ENCODE data around the gene HNRNPA3.

HNRNPA3 gene

DNA sequence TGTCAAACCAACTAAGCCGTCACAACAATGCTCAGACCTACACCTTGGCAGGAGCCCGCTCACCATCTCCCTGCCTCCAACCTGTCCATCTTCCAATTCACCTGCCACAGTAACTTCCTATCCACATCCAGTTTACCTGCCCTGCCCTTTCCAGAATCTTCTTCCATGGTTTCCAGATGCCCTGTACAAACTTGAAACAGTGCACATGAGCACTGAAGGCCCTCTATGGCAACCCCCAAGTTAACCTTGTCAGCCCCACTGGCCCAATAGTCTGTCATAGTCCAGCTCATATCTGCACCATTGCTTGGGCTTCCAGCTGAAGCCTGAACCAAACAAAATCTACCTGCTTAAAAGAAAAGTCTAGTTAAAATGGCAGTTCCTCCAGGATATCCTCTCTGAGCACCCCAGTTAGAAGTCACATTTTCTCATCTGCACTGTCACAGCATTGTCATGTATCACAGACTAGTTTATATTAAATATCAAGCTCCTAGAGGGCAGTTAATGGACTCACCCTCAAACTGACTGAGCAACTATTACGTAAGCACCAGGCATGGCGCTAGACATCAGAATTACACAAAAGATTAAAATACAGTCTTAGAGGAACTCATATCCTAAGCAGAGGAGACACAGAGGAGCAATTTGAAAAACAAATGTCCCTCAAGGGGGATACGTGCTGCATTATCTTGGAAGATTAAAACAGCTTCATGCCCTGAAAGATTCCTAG, 40.4 kb downstream of the HNRNPA3 start:
- ChIA-PET POLR2A (ENCODE audit: low non-redundant PET) (no interaction called here), CTCF (interaction anchor here (0.6 to 1.2 kb wide), 2 partner anchors 82 to 163 kb away, joined by 4 to 5 read pairs; no protein-coding TSS in a partner anchor)
- peak overlapping the region; percentile 71 for H3K27ac ChIP-seq
- DNase-seq (ENCODE audit: low spot score), result no peak
- TF ChIP-seq, protein P1, sequence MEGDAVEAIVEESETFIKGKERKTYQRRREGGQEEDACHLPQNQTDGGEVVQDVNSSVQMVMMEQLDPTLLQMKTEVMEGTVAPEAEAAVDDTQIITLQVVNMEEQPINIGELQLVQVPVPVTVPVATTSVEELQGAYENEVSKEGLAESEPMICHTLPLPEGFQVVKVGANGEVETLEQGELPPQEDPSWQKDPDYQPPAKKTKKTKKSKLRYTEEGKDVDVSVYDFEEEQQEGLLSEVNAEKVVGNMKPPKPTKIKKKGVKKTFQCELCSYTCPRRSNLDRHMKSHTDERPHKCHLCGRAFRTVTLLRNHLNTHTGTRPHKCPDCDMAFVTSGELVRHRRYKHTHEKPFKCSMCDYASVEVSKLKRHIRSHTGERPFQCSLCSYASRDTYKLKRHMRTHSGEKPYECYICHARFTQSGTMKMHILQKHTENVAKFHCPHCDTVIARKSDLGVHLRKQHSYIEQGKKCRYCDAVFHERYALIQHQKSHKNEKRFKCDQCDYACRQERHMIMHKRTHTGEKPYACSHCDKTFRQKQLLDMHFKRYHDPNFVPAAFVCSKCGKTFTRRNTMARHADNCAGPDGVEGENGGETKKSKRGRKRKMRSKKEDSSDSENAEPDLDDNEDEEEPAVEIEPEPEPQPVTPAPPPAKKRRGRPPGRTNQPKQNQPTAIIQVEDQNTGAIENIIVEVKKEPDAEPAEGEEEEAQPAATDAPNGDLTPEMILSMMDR (conservative IDR thresholded peaks at IDR 0.05; ENCODE audit: low read depth), result no peak

DNA sequence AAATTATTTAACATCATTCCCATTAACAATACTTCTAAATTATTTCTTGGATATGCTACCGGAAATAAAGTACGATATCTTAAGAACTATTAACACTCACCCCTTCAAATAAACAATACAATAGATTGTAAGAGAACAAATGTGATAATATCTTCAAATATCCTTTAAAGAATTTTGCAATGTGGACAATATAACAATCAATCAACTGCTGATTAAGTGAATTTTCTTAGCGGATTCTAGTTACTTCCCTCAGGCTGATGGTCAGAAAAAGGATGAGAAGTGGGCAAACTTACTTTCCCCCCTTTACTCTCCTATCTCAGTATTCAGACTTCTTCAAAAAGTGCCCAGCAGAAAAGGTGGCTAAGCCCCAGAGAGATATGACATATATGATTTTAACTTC, 41.1 kb downstream of the HNRNPA3 start:
- POLR2A ChIA-PET (ENCODE audit: low non-redundant PET), result no interaction called here
- DNase-seq (ENCODE audit: low spot score), result no peak
- no peak overlapping the region for H3K27ac ChIP-seq
- TF ChIP-seq, protein P1 (conservative IDR thresholded peaks at IDR 0.05; ENCODE audit: low read depth), result no peak
- CTCF ChIA-PET, result interaction anchor here (0.6 kb wide), 1 partner anchor 89 kb away, joined by 3 read pairs; no protein-coding TSS in a partner anchor

DNA sequence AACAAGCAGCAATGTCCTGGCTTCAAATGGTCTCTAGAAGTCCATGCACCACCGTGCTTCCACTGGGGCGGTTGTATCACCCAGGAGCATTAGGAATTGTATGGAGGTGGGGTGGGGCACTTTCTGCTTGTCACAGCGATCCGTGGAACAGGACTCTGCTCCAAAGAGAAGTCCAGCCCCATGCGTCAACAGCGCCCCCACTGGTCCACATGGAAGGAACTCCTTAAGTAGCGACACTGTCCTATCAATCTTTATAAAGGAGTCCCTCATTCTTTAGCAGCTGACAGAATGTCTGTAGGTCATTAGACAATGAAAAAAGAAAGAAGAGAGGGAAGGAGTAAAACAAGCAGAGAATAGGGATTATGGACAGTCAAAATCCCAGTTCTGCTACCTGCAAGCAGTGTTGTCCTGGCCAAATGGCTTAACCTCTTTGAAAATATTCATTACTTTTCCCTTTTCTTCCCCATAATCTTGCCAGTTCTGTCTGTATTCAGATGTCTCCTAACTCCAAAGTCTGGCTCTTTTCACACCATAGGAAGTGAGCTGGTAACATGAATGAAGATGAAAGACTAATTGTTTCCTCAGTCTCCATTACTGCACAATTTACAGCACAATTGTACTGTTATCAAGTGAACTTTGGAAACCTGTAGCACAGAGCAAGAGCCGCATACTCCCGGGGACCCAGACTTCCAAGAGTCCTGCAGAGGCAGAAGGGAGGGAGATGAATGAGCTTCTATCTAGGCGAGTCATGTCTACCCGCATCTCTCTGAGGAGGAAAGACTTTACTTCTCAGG, 42.0 kb downstream of the HNRNPA3 start:
- CTCF ChIA-PET, result interaction anchor here (0.6 kb wide), 1 partner anchor 234 kb away, joined by 7 read pairs; no protein-coding TSS in a partner anchor
- TF ChIP-seq, protein P1 (conservative IDR thresholded peaks at IDR 0.05; ENCODE audit: low read depth), result no peak
- peak overlapping the region; percentile 59 for H3K27ac ChIP-seq
- POLR2A ChIA-PET (ENCODE audit: low non-redundant PET), result interaction anchor here (0.6 kb wide), 2 partner anchors 8 to 10 kb away, joined by 3 to 9 read pairs; no protein-coding TSS in a partner anchor
- DNase-seq (ENCODE audit: low spot score), result no peak

DNA sequence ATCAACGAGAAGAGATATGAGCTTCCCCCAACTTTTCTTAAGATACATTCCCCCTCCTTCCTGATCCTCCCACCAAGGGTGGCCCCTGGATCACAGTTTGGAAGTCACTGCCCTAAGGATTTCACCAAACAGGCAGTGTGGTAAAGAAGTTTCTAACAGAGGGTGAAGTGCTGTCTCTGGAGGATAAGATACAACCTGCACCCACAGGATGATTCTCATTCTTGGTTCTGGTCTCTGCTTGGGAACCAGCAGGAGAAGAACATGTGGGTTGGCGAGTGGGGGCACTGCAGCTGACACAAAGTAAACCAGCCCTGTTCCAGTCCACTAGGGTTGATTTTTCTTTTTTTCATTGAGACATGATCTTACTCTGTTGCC, 42.6 kb downstream of the HNRNPA3 start:
- peak overlapping the region; percentile 48 for H3K27ac ChIP-seq
- CTCF ChIA-PET, result interaction anchor here (0.6 kb wide), 1 partner anchor 233 kb away, joined by 7 read pairs; no protein-coding TSS in a partner anchor
- DNase-seq (ENCODE audit: low spot score), result no peak
- POLR2A ChIA-PET (ENCODE audit: low non-redundant PET), result interaction anchor here (0.6 kb wide), 2 partner anchors 9 to 10 kb away, joined by 3 to 9 read pairs; no protein-coding TSS in a partner anchor
- TF ChIP-seq, protein P1 (conservative IDR thresholded peaks at IDR 0.05; ENCODE audit: low read depth), result no peak

DNA sequence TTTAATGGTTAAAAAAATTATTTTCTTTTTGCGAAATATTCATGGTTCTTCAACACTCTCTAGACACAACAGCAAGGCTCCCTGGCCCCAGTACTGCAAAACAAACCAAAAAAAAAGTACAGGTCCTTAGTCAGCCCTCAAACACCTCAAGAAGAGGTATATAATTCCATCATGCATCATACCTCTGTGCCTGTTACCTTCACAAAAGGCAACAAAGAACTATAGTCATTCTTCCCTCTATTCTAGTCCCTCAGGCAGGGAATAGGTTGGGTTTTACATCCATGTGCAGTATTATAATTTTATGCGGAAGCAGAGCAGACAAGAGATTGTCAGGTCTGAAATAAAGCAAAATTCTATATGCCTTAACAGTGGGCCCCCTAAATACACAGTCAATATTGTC, 43.4 kb downstream of the HNRNPA3 start:
- CTCF ChIA-PET, result no interaction called here

DNA sequence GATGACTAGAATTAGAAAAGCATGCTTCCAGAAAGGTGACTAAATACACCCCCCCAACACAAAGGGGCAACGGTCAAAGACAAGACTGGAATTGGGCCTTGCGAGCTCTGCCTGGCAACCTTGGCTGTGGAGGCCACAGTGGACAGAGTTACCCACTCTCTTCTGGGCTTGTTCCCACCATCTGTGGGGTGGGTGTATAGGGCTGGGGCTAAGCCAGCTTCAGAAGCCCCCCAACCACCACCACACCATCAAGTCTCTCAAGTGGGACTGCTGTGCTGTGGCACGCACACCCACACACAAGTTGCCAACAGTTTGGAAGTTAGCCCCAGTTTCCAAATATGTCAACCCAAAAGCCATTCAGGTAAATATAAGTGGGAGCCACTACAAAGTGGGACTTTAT, 44.1 kb downstream of the HNRNPA3 start:
- TF ChIP-seq, protein P1 (conservative IDR thresholded peaks at IDR 0.05; ENCODE audit: low read depth), result no peak
- ChIA-PET CTCF (no interaction called here), POLR2A (ENCODE audit: low non-redundant PET) (no interaction called here)
- H3K27ac ChIP-seq, result peak overlapping the region; percentile 58
- DNase-seq (ENCODE audit: low spot score), result no peak

More for the DNA sequence above, 43.4 kb downstream of the HNRNPA3 start:
- POLR2A ChIA-PET (ENCODE audit: low non-redundant PET), result no interaction called here
- no peak overlapping the region for H3K27ac ChIP-seq
- no peak for DNase-seq (ENCODE audit: low spot score)
- TF ChIP-seq, protein P1 (conservative IDR thresholded peaks at IDR 0.05; ENCODE audit: low read depth), result no peak
